IPS-NIHi7 (cell line): ENCODE measurements around the gene GALNT10.

Experiments
- DNase-seq: peaks from one replicate; pipeline ENCODE4 v3.0.0; 2012; ENCODE audit warnings: mixed read lengths; ENCODE audit errors: extremely low spot score

The GALNT10 gene

GRCh38 chr5:154179846-154180710 lies 10.5 kb upstream of the GALNT10 start:
- DNase-seq, result peak; percentile 74

GRCh38 chr5:154181161-154181560 lies 9.4 kb upstream of the GALNT10 start:
- DNase-seq, result no peak

GRCh38 chr5:154189256-154189818 lies 1.2 kb upstream of the GALNT10 start:
- no peak for DNase-seq

- peak; percentile 89 for DNase-seq
Measured at GRCh38 chr5:154189819-154190594, 526 bp upstream of the GALNT10 start.

GRCh38 chr5:154191467-154192261 lies 1.1 kb downstream of the GALNT10 start:
- no peak for DNase-seq

- DNase-seq, result no peak
Measured at GRCh38 chr5:154193283-154193682, 2.8 kb downstream of the GALNT10 start.

GRCh38 chr5:154193701-154194121 lies 3.2 kb downstream of the GALNT10 start:
- DNase-seq, result no peak

GRCh38 chr5:154194345-154195329 lies 4.1 kb downstream of the GALNT10 start:
- peak; percentile 64 for DNase-seq

- no peak for DNase-seq
Measured at GRCh38 chr5:154196281-154196680, 5.7 kb downstream of the GALNT10 start.

- DNase-seq, result peak; percentile 28
Measured at GRCh38 chr5:154196955-154197652, 6.6 kb downstream of the GALNT10 start.

- no peak for DNase-seq
Measured at GRCh38 chr5:154197801-154198491, 7.4 kb downstream of the GALNT10 start.

GRCh38 chr5:154198611-154199230 lies 8.2 kb downstream of the GALNT10 start:
- no peak for DNase-seq

- no peak for DNase-seq
Measured at GRCh38 chr5:154199263-154199662, 8.7 kb downstream of the GALNT10 start.

- no peak for DNase-seq
Measured at GRCh38 chr5:154199671-154200220, 9.2 kb downstream of the GALNT10 start.

- DNase-seq, result no peak
Measured at GRCh38 chr5:154200221-154200620, 9.7 kb downstream of the GALNT10 start.

- no peak for DNase-seq
Measured at GRCh38 chr5:154201108-154201769, 10.7 kb downstream of the GALNT10 start.

- peak; percentile 22 for DNase-seq
Measured at GRCh38 chr5:154202379-154203260, 12.1 kb downstream of the GALNT10 start.
